Gastrocnemius medialis (tissue), 4 donors: ENCODE measurements around the gene GSAP. TPM values are rescaled to one million over a fixed set of nuclear protein-coding genes. Genes with fewer than 3 reads are reported as not detected.

Experiments used
- ATAC-seq, 2 donors: fragments of 150-250 bp; one replicate each; pipeline ENCODE4 v1.9.1; 2016
- DNase-seq, 2 donors: peaks; one replicate each; pipeline ENCODE4 v3.0.0-alpha.2; 2019
- H3K27ac ChIP-seq, 4 donors: fragments of 200-600 bp; sonication (generic); 1 replicate in 1 of 4; 2 replicates in 3 of 4; pipeline ENCODE4 v1.5.1; 2016 to 2018; ENCODE audit warnings: mild to moderate bottlenecking in 2 of 4, moderate library complexity in 1 of 4
- H3K27me3 ChIP-seq, 3 donors: fragments of 200-600 bp; sonication (generic) in 2 of 3; 1 replicate in 1 of 3; 2 replicates in 2 of 3; pipeline versions ENCODE4 v1.5.1 to v1.6.0; 2016 to 2019; ENCODE audit warnings: mild to moderate bottlenecking in 1 of 3, moderate library complexity in 1 of 3
- H3K36me3 ChIP-seq, 2 donors: fragments of 200-600 bp; sonication (generic) in 1 of 2; one replicate each; pipeline ENCODE4 v1.5.1; 2017 to 2018
- H3K4me1 ChIP-seq, 2 donors: fragments of 200-600 bp; sonication (generic) in 1 of 2; one replicate each; pipeline ENCODE4 v1.5.1; 2016 to 2017; ENCODE audit warnings: mild to moderate bottlenecking in 2 of 2
- H3K4me3 ChIP-seq, 4 donors: fragments of 200-600 bp; sonication (generic) in 3 of 4; 1 replicate in 1 of 4; 2 replicates in 3 of 4; pipeline ENCODE4 v1.5.1; 2016 to 2019; ENCODE audit warnings: mild to moderate bottlenecking in 2 of 4
- H3K9me3 ChIP-seq, 3 donors: fragments of 200-600 bp; sonication (generic) in 2 of 3; 1 replicate in 1 of 3; 2 replicates in 2 of 3; pipeline ENCODE4 v1.5.1; 2016 to 2019
- POLR2A ChIP-seq, 2 donors: fragments of 450-650 bp; IDR thresholded peaks; one replicate each; pipeline ENCODE4 v1.6.1; 2017; ENCODE audit warnings: antibody characterized with exemption in 2 of 2, mild to moderate bottlenecking in 2 of 2, moderate library complexity in 2 of 2
- in situ Hi-C, 4 donors: fragments of 200-750 bp; cut with MboI; loops; one replicate each; pipeline versions ENCODE4 v1.15.0 to v1.8.0; 2017; ENCODE audit warnings: low sequenced_read_pairs in 4 of 4
- intact Hi-C: fragments of 100-400 bp; cut with DNase I; formaldehyde crosslinking; loops from one replicate; pipeline ENCODE4 v1.15.1; 2023; ENCODE audit warnings: low total_unique reads
- total RNA-seq, 4 donors: library from RNA; depleted of rRNA; stranded (reverse); fragments of >200 nt; gene quantifications; one replicate each; pipeline versions ENCODE4 v1.1.0 to v1.2.3, GENCODE V29; 2016
- TF ChIP-seq, protein P1 (sequence below), 5 experiments: fragments of 450-650 bp in 3 of 5; fragments of 200-600 bp in 2 of 5; sonication (generic) in 2 of 5; IDR thresholded peaks in 4 of 5; conservative IDR thresholded peaks in 1 of 5; 1 replicate in 4 of 5; 2 replicates in 1 of 5; pipeline ENCODE4 v1.5.1; 2016 to 2019; ENCODE audit warnings: antibody characterized with exemption in 5 of 5, mild to moderate bottlenecking in 3 of 5, moderate library complexity in 3 of 5

GSAP gene
- total RNA-seq, 4 donors from 2014 or later, result 1.2 to 8.3 (median 2.5) TPM

DNA sequence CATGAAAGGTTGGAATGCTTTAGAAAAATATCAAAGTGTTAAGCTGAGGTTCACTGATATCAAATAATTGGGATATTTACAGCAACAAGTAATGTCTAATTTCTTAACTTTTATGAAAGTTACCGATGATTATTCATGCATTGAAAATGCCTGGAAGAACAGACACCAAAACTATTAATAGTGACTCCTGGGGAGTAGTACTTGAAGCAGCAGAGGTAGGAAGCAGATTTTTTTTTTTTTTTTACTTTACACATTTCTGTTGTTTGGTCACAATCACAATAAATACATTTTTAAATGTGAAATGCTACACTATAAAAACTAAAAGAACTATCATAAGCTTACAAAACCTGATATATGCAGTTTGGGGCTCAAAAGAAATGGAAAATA lies 146.1 kb downstream of the GSAP start:
- DNase-seq (no peak), ATAC-seq (no peak)
- no peak overlapping the region for H3K4me3 ChIP-seq
- no peaks in the 10 kb centered on the region for H3K4me1 ChIP-seq
- H3K27ac ChIP-seq, result no peak overlapping the region
- TF ChIP-seq, protein P1, sequence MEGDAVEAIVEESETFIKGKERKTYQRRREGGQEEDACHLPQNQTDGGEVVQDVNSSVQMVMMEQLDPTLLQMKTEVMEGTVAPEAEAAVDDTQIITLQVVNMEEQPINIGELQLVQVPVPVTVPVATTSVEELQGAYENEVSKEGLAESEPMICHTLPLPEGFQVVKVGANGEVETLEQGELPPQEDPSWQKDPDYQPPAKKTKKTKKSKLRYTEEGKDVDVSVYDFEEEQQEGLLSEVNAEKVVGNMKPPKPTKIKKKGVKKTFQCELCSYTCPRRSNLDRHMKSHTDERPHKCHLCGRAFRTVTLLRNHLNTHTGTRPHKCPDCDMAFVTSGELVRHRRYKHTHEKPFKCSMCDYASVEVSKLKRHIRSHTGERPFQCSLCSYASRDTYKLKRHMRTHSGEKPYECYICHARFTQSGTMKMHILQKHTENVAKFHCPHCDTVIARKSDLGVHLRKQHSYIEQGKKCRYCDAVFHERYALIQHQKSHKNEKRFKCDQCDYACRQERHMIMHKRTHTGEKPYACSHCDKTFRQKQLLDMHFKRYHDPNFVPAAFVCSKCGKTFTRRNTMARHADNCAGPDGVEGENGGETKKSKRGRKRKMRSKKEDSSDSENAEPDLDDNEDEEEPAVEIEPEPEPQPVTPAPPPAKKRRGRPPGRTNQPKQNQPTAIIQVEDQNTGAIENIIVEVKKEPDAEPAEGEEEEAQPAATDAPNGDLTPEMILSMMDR (IDR thresholded peaks at IDR 0.05 in 4 of 5, conservative IDR thresholded peaks at IDR 0.05 in 1 of 5), result no peak
- TF ChIP-seq POLR2A (IDR thresholded peaks at IDR 0.05), result no peak
- H3K9me3 ChIP-seq, result no peaks in the 10 kb centered on the region
- no peaks in the 10 kb centered on the region for H3K27me3 ChIP-seq
- intact Hi-C loops, result no loop called here
- in situ Hi-C loops, result no loop called here
- peaks cover 0 to 4% of the 10 kb centered on the region in 2 donors for H3K36me3 ChIP-seq

DNA sequence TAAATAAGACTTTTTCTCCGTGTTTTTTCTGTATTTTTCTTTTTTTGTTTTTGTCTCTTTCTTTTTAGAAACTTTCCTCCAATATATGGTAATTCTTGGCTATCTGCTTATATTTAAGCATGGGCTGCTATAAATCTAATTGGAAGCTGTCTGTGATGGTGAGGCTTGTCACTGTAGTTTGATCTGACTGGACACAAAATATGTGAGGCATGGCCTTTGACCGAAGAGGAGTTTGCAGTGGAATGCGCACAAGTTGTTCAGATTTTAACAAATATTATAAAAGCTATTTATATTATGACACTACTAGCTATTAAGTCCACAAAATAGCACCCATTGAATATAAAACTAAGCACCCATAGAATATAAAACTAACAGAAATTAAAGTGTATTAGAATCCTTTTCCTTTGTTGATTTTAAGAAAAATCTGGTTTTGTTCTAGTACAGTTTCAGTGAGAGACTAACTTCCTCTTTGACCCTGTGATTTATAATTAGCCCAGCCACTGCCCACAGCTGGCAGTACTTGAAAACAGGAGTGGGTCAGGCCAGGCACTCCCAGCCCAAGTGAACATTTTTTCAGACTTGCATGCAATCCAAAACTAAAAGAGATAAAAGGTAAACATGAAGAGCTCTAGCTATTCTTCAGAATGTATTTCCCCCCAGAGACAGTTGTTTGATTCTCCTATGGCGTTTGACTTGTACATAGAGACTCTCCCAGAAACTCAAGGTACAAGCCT lies 146.6 kb downstream of the GSAP start:
- no peaks in the 10 kb centered on the region for H3K4me1 ChIP-seq
- no peak overlapping the region for H3K27ac ChIP-seq
- no peaks in the 10 kb centered on the region for H3K27me3 ChIP-seq
- ATAC-seq, result no peak
- DNase-seq, result no peak
- TF ChIP-seq POLR2A (IDR thresholded peaks at IDR 0.05), result no peak
- TF ChIP-seq, protein P1 (IDR thresholded peaks at IDR 0.05 in 4 of 5, conservative IDR thresholded peaks at IDR 0.05 in 1 of 5), result no peak
- intact Hi-C loops (no loop called here), in situ Hi-C loops (no loop called here)
- H3K36me3 ChIP-seq, result peaks cover 0 to 2% of the 10 kb centered on the region in 2 donors
- no peak overlapping the region for H3K4me3 ChIP-seq
- no peaks in the 10 kb centered on the region for H3K9me3 ChIP-seq

DNA sequence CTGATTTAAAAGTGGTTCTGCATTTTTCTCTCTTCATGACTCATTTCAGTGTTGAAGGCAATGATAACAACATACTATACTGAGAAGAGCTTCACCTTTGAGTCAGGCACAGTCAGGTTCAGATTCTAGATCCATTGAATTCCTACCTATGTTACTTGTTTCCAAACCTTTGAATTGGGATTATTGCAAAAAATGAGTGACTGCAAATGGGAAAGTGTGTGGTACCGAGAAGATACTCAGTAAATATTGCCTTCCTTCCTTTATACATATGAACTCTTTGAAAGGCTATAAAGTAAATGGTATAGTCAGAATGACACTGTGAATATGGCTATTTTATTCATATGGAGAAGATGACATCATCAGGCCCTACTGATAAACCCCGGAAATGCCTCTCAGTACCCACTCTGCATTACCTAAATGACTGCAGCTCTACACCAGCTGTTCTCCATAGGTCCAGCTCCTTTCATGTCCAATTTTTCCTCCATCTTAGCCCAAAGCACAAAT lies 149.8 kb downstream of the GSAP start:
- in situ Hi-C loops, result no loop called here
- Histone ChIP-seq H3K27ac (no peak overlapping the region), H3K4me3 (no peak overlapping the region), H3K4me1 (no peaks in the 10 kb centered on the region), H3K9me3 (no peaks in the 10 kb centered on the region), H3K27me3 (no peaks in the 10 kb centered on the region), H3K36me3 (no peaks in the 10 kb centered on the region)
- intact Hi-C loops, result no loop called here
- no peak for ATAC-seq
- TF ChIP-seq POLR2A (IDR thresholded peaks at IDR 0.05), result no peak
- TF ChIP-seq, protein P1 (IDR thresholded peaks at IDR 0.05 in 4 of 5, conservative IDR thresholded peaks at IDR 0.05 in 1 of 5), result no peak
- DNase-seq, result no peak

DNA sequence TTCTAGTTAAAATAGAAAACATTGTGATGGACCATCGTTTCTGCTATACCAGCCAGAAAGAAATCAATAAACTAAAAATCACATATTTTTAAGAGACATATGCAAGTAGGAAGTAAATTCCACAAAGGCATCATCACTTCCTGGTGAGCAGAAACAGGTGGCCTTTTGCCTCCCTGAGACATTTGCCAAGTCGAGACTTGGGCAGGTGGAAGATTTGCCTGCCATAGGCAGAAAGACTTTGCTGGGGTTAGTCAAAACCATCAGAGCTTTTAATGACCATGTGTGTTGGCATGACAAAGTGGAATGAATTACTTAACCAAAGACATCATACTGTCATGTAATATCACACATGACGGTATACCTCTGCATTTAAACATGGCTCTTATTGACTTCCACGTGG lies 150.5 kb downstream of the GSAP start:
- Histone ChIP-seq H3K27me3 (no peaks in the 10 kb centered on the region), H3K27ac (no peak overlapping the region), H3K4me1 (no peaks in the 10 kb centered on the region), H3K4me3 (no peak overlapping the region), H3K9me3 (no peaks in the 10 kb centered on the region), H3K36me3 (no peaks in the 10 kb centered on the region)
- in situ Hi-C loops, result no loop called here
- intact Hi-C loops, result no loop called here
- TF ChIP-seq POLR2A (IDR thresholded peaks at IDR 0.05), result no peak
- TF ChIP-seq, protein P1 (IDR thresholded peaks at IDR 0.05 in 4 of 5, conservative IDR thresholded peaks at IDR 0.05 in 1 of 5), result no peak
- ATAC-seq (no peak), DNase-seq (no peak)
